ENCODE results near the gene RNASE12.

DNA sequence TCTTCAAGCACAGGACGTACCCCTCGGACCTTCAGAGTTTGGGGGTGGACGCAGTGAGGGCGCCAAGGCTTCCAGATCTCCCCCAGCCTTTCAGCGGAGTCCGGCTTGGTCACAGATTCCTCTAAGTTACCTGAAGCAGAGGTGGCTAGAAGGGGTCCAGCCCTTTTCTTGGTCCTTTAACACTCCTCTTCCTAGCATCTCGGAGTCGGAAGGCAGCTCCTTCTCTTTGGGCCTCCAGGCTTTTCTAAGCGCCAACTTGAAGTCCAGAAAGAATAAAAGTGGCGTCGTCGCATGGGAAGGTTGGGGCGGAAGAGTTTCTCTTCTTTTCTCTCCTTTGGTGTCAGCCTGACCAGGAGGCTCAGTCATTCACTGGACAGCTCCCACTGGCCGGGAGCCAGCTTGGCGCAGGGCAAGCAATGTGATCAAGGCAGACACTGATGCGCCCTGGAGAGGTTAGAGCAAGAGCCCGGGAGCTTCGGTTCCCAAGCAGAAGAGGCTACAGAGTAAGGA, 40.8 kb upstream of the RNASE12 start:
- TF ChIP-seq, protein P1, sequence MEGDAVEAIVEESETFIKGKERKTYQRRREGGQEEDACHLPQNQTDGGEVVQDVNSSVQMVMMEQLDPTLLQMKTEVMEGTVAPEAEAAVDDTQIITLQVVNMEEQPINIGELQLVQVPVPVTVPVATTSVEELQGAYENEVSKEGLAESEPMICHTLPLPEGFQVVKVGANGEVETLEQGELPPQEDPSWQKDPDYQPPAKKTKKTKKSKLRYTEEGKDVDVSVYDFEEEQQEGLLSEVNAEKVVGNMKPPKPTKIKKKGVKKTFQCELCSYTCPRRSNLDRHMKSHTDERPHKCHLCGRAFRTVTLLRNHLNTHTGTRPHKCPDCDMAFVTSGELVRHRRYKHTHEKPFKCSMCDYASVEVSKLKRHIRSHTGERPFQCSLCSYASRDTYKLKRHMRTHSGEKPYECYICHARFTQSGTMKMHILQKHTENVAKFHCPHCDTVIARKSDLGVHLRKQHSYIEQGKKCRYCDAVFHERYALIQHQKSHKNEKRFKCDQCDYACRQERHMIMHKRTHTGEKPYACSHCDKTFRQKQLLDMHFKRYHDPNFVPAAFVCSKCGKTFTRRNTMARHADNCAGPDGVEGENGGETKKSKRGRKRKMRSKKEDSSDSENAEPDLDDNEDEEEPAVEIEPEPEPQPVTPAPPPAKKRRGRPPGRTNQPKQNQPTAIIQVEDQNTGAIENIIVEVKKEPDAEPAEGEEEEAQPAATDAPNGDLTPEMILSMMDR (IDR thresholded peaks at IDR 0.05; ENCODE audit: poor library complexity): no peak
- no peak for TF ChIP-seq EZH2 (IDR thresholded peaks at IDR 0.05; ENCODE audit: borderline replicate concordance)

Measured in hepatocyte (in vitro differentiated cells).